Measurements from ENCODE around the gene PRPSAP2. TPM values are rescaled to one million over a fixed set of nuclear protein-coding genes. Genes with fewer than 3 reads are reported as not detected.

PRPSAP2 gene
- polyA plus RNA-seq, 1 donor (not counting 4 experiments of a cell fraction or from before 2014, with no cell fraction given): 39.1 TPM

DNA sequence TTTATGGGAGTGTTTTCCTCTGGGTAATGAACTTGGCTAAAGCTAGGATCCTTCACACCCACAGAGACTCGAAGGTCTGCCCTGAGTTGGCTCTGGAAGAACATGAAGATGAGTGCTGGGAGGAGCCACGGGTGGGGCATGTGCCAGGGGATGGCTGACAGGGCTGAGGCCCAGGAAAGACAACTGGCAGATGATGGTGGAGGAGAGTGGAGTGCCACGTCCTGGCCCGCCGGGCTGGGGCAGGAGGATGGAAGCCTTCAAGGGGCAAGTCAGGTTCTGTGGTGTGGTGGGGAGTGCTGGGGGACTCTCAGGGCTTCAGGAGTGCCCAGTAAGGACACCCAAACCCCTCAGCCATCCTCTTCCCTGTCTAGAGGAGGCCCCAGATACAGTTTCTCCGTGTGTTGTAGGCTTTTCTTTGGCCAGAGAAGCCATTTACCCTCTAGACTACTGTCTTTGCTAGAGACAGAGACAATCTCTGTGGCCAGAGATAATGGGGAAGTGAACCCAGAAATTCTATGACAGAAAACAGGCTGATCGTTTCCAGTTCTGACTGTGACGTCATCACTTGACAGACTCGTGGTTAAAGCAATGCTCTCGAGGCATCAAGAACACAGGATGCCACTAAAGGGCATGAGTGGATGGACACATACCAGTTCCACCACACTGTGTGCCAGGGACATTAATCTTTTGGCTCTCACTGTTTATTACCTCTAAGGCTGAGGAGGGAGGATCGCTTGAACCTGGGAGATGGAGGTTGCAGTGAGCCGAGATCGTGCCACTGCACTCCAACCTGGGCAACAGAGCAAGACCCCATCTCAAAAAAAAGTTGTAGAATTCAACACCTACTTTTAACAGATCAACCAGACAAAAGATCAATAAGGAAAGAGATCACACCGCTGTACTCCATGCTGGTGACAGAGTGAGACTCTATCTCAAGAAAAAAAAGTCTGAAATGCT, 75.4 kb downstream of the PRPSAP2 start:
- TF ChIP-seq CTCF (optimal IDR thresholded peaks at IDR 0.05 in 1 of 3, IDR thresholded peaks at IDR 0.05 in 1 of 3, conservative IDR thresholded peaks at IDR 0.05 in 1 of 3; ENCODE audit: extremely low read depth in 1 of 3, insufficient read depth in 2 of 3, low read length in 3 of 3): no peak
- no peak for TF ChIP-seq EZH2 (IDR thresholded peaks at IDR 0.05; ENCODE audit: low read length)
- Histone ChIP-seq H3K4me1 (ENCODE audit: control insufficient read depth, extremely low read depth, insufficient read depth, low read length) (no peaks in the 10 kb centered on the region), H3K27me3 (ENCODE audit: control insufficient read depth, extremely low read depth, insufficient read depth, low read length) (no peaks in the 10 kb centered on the region), H3K9ac (ENCODE audit: control insufficient read depth, extremely low read depth, insufficient read depth, low read length) (no peak overlapping the region), H3K4me3 (ENCODE audit: control insufficient read depth in 2 of 3, extremely low read depth in 1 of 3, insufficient read depth in 2 of 3, low read depth in 1 of 3, low read length in 3 of 3) (no peak overlapping the region), H3K27ac (ENCODE audit: control insufficient read depth, insufficient read depth, low read length) (no peak overlapping the region), H2AFZ (ENCODE audit: control insufficient read depth, low read length) (no peak overlapping the region), H3K36me3 (ENCODE audit: control insufficient read depth in 2 of 2, extremely low read depth in 1 of 2, insufficient read depth in 2 of 2, low read length in 2 of 2) (peaks cover 12% of the 10 kb centered on the region in 2 experiments), H4K20me1 (ENCODE audit: control insufficient read depth, extremely low read depth, insufficient read depth, low read length) (no peaks in the 10 kb centered on the region), H3K79me2 (ENCODE audit: control insufficient read depth, insufficient read depth, low read length) (no peaks in the 10 kb centered on the region), H3K9me1 (ENCODE audit: control insufficient read depth, extremely low read depth, insufficient read depth, low read length) (no peaks in the 10 kb centered on the region), H3K9me3 (ENCODE audit: control insufficient read depth, low read depth, low read length) (no peaks in the 10 kb centered on the region), H3K4me2 (ENCODE audit: control insufficient read depth, extremely low read depth, insufficient read depth, low read depth, low read length) (no peak overlapping the region)
- dilution Hi-C loops (cut with MboI; ENCODE audit: extremely low pct_ligation_motif_present, low sequenced_read_pairs): no loop called here
- no peak for DNase-seq (ENCODE audit: low read depth, low spot score)
- no peak for FAIRE-seq

DNA sequence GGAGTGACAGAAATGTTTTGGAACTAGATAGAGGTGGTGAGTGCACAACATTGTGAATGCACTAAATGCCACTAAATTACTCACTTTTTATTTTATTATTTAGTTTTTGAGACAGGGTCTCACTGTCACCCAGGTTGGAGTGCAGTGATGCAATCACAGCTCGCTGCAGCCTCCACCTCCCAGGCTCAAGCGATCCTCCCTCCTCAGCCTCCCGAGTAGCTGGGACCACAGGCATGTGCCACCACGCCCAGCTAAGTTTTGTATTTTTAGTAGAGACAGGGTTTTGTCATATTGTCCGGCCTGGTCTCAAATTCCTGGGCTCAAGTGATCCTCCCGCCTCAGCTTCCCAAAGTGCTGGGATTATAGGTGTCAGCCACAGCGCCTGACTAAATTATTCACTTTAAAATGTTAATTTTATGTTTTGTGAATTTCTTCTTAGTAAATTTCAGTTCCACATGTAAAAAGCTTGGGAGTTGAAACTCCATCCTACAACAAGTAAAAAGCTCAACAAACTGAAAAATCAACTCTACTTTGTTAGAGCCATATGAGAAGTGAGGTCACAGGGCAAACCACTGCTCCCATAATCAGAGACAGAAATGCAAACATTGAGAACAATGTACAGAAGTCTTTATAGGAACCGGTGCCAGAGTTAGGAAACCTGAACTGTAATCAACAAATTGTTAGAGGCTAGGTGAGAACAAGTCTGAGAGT, 80.2 kb downstream of the PRPSAP2 start:
- Histone ChIP-seq H3K9me1 (ENCODE audit: control insufficient read depth, extremely low read depth, insufficient read depth, low read length) (no peaks in the 10 kb centered on the region), H3K9me3 (ENCODE audit: control insufficient read depth, low read depth, low read length) (no peaks in the 10 kb centered on the region), H2AFZ (ENCODE audit: control insufficient read depth, low read length) (no peak overlapping the region), H3K4me1 (ENCODE audit: control insufficient read depth, extremely low read depth, insufficient read depth, low read length) (no peaks in the 10 kb centered on the region), H3K4me3 (ENCODE audit: control insufficient read depth in 2 of 3, extremely low read depth in 1 of 3, insufficient read depth in 2 of 3, low read depth in 1 of 3, low read length in 3 of 3) (no peak overlapping the region), H3K27me3 (ENCODE audit: control insufficient read depth, extremely low read depth, insufficient read depth, low read length) (no peaks in the 10 kb centered on the region), H3K36me3 (ENCODE audit: control insufficient read depth in 2 of 2, extremely low read depth in 1 of 2, insufficient read depth in 2 of 2, low read length in 2 of 2) (no peaks in the 10 kb centered on the region), H3K4me2 (ENCODE audit: control insufficient read depth, extremely low read depth, insufficient read depth, low read depth, low read length) (no peak overlapping the region), H4K20me1 (ENCODE audit: control insufficient read depth, extremely low read depth, insufficient read depth, low read length) (no peaks in the 10 kb centered on the region), H3K79me2 (ENCODE audit: control insufficient read depth, insufficient read depth, low read length) (no peaks in the 10 kb centered on the region), H3K9ac (ENCODE audit: control insufficient read depth, extremely low read depth, insufficient read depth, low read length) (no peak overlapping the region), H3K27ac (ENCODE audit: control insufficient read depth, insufficient read depth, low read length) (no peak overlapping the region)
- no peak for DNase-seq (ENCODE audit: low read depth, low spot score)
- dilution Hi-C loops (cut with MboI; ENCODE audit: extremely low pct_ligation_motif_present, low sequenced_read_pairs): no loop called here
- TF ChIP-seq CTCF (optimal IDR thresholded peaks at IDR 0.05 in 1 of 3, IDR thresholded peaks at IDR 0.05 in 1 of 3, conservative IDR thresholded peaks at IDR 0.05 in 1 of 3; ENCODE audit: extremely low read depth in 1 of 3, insufficient read depth in 2 of 3, low read length in 3 of 3) (no peak), EZH2 (IDR thresholded peaks at IDR 0.05; ENCODE audit: low read length) (no peak)
- FAIRE-seq: no peak
